ENCODE results near the gene ANO2. TPM values are rescaled to one million over a fixed set of nuclear protein-coding genes. Genes with fewer than 3 reads are reported as not detected.
A peak's percentile ranks its signal among the peaks of the same experiment; 100 is the strongest.

The ANO2 gene
- total and polyA plus RNA-seq, 2 experiments from 2014 or later: 2.3 to 4.6 TPM

DNA sequence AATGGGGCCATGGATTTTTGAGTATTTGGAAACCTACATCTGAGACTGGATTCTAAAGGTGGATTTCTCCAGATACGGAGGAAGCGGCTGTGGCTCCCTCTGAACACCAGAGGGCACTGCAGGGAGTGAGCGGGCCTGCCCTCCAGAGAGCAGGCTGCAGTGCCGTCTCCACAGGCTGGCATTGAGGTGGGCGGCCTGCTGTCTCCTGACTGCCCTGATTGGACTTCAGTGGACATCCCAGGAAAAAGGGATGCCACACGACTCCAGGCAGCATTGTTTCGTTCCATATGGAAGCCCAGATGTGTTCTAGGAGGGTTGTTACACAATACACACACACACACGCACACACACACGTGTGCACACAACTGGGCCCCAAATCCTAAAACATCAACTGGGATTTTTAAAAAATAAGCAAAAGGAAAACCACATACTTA is 20.9 kb upstream of the ANO2 start:
- ATAC-seq (peak; percentile 92), DNase-seq (ENCODE audit: low spot score) (peak; percentile 85)
- Histone ChIP-seq H4K20me1 (replicated peaks; ENCODE audit: insufficient read depth) (no peaks in the 10 kb centered on the region), H3K4me3 (no peak overlapping the region), H3K9me2 (ENCODE audit: insufficient read depth) (no peaks in the 10 kb centered on the region), H3K27me3 (ENCODE audit: insufficient read depth) (no peaks in the 10 kb centered on the region), H3K27ac (ENCODE audit: low read depth) (no peak overlapping the region), H3K4me2 (peak overlapping the region; percentile 62; the same call in 1 of the 2 replicates), H3K4me1 (ENCODE audit: insufficient read depth) (peaks cover 21% of the 10 kb centered on the region), H3K36me3 (ENCODE audit: insufficient read depth) (no peaks in the 10 kb centered on the region), H2AFZ (peak overlapping the region; percentile 45; the same call in 1 of the 2 replicates), H3K79me2 (replicated peaks; ENCODE audit: insufficient read depth) (no peaks in the 10 kb centered on the region), H3F3A (replicated peaks; ENCODE audit: low read depth) (0 out of 2 replicates have a peak, but pooled peaks cover 2% of the 10 kb centered on the region)
- H3K27ac Mint-ChIP-seq: no peak overlapping the region
- H3K36me3 Mint-ChIP-seq (ENCODE audit: low read depth): no peaks in the 10 kb centered on the region
- no peak overlapping the region for H3K4me3 Mint-ChIP-seq
- H3K27me3 Mint-ChIP-seq (ENCODE audit: insufficient read depth, low read depth, poor library complexity): peaks cover 10% of the 10 kb centered on the region
- TF ChIP-seq CTCF (conservative IDR thresholded peaks at IDR 0.05; ENCODE audit: low read depth in 2 of 2) (peak; percentile 83 to 86), POLR2AphosphoS5 (IDR thresholded peaks at IDR 0.05; ENCODE audit: low read depth) (no peak)
- peaks cover 33% of the 10 kb centered on the region for H3K4me1 Mint-ChIP-seq
- no peaks in the 10 kb centered on the region for H3K9me3 Mint-ChIP-seq

- peak; percentile 56 for ATAC-seq
- Histone ChIP-seq H2AFZ (peak overlapping the region; percentile 45), H3K4me1 (ENCODE audit: insufficient read depth) (peaks cover 21% of the 10 kb centered on the region), H3K79me2 (replicated peaks; ENCODE audit: insufficient read depth) (no peaks in the 10 kb centered on the region), H3K27me3 (ENCODE audit: insufficient read depth) (no peaks in the 10 kb centered on the region), H3K27ac (ENCODE audit: low read depth) (no peak overlapping the region), H3K9me2 (ENCODE audit: insufficient read depth) (no peaks in the 10 kb centered on the region), H3F3A (replicated peaks; ENCODE audit: low read depth) (0 out of 2 replicates have a peak, but pooled peaks cover 2% of the 10 kb centered on the region), H4K20me1 (replicated peaks; ENCODE audit: insufficient read depth) (no peaks in the 10 kb centered on the region), H3K4me3 (peak overlapping the region; percentile 30), H3K36me3 (ENCODE audit: insufficient read depth) (no peaks in the 10 kb centered on the region), H3K4me2 (peak overlapping the region; percentile 62)
- H3K36me3 Mint-ChIP-seq (ENCODE audit: low read depth): no peaks in the 10 kb centered on the region
- H3K27me3 Mint-ChIP-seq (ENCODE audit: insufficient read depth, low read depth, poor library complexity): peaks cover 10% of the 10 kb centered on the region
- peak; percentile 61 for DNase-seq (ENCODE audit: low spot score)
- peak overlapping the region; percentile 43 for H3K27ac Mint-ChIP-seq
- H3K4me1 Mint-ChIP-seq: peaks cover 36% of the 10 kb centered on the region
- peak overlapping the region; percentile 37 for H3K4me3 Mint-ChIP-seq
- H3K9me3 Mint-ChIP-seq: no peaks in the 10 kb centered on the region
- TF ChIP-seq EZH2phosphoT487 (IDR thresholded peaks at IDR 0.05; ENCODE audit: unreplicated experiment): no peak
- TF ChIP-seq ZNF462 (CRISPR knock-in tag; IDR thresholded peaks at IDR 0.05): no peak
- TF ChIP-seq CTCF (conservative IDR thresholded peaks at IDR 0.05; ENCODE audit: low read depth in 2 of 2): no peak
- no peak for TF ChIP-seq ETS1 (IDR thresholded peaks at IDR 0.05)
- TF ChIP-seq STAT1 (IDR thresholded peaks at IDR 0.05; ENCODE audit: unreplicated experiment): no peak
- no peak for TF ChIP-seq CREB1 (CRISPR knock-in tag; IDR thresholded peaks at IDR 0.05; ENCODE audit: low read depth)
- no peak for TF ChIP-seq NANOG (IDR thresholded peaks at IDR 0.05; ENCODE audit: borderline replicate concordance)
These were observed 20.1 kb upstream of the ANO2 start for GRCh38 chr12:5964913-5965900.

Data from GM23338 (cell line).